ENCODE measurements around the gene RNF213.

GRCh38 chr17:80307994-80308691, 47.5 kb downstream of the RNF213 start:
- TF ChIP-seq CTCF (conservative IDR thresholded peaks at IDR 0.05) (no peak), EZH2 (IDR thresholded peaks at IDR 0.05; ENCODE audit: low read depth) (no peak)

Data from PC-9 (cell line).